ENCODE results near the gene DIS3L.
"Not testable (repeated sequence)": the region's sequence is repeated elsewhere in the genome, so short reads cannot be mapped to it uniquely, and the experiment has no call there.

The DIS3L gene

DNA sequence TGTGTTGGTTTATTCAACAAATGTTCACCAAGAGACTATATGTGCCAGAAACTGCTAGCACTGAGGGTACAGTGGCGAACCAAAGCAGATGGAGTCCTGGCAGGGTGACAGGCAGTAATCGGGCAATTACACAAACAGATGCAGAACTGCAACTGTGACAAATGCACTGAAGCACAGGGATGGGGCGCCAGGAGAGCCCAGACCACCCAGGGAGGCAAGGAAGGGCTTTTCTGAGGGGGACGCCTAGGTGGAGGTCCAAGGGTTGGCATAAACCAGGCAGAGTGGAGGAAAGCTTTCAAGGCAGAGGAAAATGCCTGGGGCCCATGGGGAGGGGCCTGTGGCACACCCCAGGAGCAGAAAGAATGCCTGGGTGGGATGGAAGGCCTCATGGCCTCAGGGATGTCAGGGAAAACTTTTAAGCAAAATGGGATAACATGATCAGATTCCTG lies 5.5 kb downstream of the DIS3L start:
- DNase-seq (ENCODE audit: extremely low spot score) = no peak
- no peak for TF ChIP-seq LEF1 (IDR thresholded peaks at IDR 0.05; ENCODE audit: borderline replicate concordance)
- TF ChIP-seq SP1 (IDR thresholded peaks at IDR 0.05) = no peak
- TF ChIP-seq TARDBP (IDR thresholded peaks at IDR 0.05) = no peak
- TF ChIP-seq FOXM1 (IDR thresholded peaks at IDR 0.05; ENCODE audit: borderline replicate concordance) = no peak
- no peak for TF ChIP-seq SUZ12 (IDR thresholded peaks at IDR 0.05)
- no peak for TF ChIP-seq ZNF384 (IDR thresholded peaks at IDR 0.05)
- no peak for TF ChIP-seq CTBP1 (IDR thresholded peaks at IDR 0.05; ENCODE audit: borderline replicate concordance)
- TF ChIP-seq HDGF (IDR thresholded peaks at IDR 0.05; ENCODE audit: borderline replicate concordance) = no peak
- TF ChIP-seq ARNT (IDR thresholded peaks at IDR 0.05) = no peak
- no peak for TF ChIP-seq FOXA1 (IDR thresholded peaks at IDR 0.05)
- ChIA-PET CTCF (interaction anchor here (0.7 kb wide), 1 partner anchor 200 kb away, joined by 3 read pairs; no protein-coding TSS in a partner anchor), POLR2A (no interaction called here)

DNA sequence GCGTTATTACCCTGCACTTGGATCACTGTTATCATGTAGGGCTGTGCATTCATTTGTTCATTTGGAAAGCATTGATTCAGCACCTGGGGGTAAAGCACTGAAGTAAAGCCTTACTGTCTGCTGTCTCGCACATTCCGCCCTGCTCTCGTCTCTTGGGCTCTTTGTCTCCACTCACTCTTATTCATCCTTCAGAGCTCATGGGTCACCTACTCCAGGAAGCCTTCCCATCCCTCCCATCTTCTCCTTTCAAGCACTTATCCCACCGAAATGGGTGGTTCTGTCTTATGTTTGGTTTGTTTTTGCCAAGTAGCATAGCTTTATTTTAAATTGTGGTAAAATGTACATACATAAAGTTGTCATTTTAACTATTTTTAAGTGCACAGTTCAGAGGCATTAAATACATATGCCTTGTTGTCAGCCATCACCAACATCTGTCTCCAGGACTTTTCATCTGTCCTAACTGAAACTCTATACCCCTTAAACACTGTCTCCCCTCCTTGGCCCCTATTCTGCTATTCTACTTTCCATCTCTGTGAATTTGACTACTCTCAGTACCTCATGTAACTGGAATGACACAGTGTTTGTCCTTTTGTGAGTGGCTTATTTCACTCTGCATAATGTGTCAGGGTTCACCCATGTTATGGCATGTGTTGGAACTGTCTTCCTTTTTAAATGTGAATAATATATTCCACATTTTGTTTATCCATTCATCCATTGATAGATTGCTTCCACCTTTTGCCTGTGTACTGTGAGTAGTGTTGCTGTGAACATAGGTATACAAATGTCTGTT lies 9.3 kb downstream of the DIS3L start:
- TF ChIP-seq SP1 (IDR thresholded peaks at IDR 0.05) = no peak
- no peak for TF ChIP-seq ZNF384 (IDR thresholded peaks at IDR 0.05)
- TF ChIP-seq TARDBP (IDR thresholded peaks at IDR 0.05) = no peak
- no peak for DNase-seq (ENCODE audit: extremely low spot score)
- POLR2A ChIA-PET = interaction anchor here (1.0 to 1.1 kb wide), 2 partner anchors 52 to 54 kb away, joined by 3 read pairs; partner anchors contain the start of gene TIPIN
- CTCF ChIA-PET = no interaction called here

DNA sequence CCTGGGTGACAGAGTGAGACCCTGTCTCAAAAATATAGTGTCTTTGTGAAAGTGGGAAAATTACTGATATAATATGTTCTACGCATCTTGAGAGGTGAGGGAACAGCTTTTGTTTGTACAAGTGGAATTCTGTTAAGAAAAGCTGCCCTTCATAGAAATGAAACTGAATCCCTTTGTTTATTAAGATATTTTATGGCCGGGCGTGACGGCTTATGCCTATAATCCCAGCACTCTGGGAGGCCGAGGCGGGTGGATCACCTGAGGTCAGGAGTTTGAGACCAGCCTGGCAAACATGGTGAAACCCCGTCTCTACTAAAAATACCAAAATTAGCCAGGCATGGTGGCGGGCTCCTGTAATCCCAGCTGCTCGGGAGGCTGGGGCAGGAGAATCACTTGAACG lies 11.1 kb downstream of the DIS3L start:
- DNase-seq (ENCODE audit: extremely low spot score); POLR2A ChIA-PET: not testable (repeated sequence)
- TF ChIP-seq, protein P1, sequence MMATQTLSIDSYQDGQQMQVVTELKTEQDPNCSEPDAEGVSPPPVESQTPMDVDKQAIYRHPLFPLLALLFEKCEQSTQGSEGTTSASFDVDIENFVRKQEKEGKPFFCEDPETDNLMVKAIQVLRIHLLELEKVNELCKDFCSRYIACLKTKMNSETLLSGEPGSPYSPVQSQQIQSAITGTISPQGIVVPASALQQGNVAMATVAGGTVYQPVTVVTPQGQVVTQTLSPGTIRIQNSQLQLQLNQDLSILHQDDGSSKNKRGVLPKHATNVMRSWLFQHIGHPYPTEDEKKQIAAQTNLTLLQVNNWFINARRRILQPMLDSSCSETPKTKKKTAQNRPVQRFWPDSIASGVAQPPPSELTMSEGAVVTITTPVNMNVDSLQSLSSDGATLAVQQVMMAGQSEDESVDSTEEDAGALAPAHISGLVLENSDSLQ (IDR thresholded peaks at IDR 0.05) = peak; percentile 69
- CTCF ChIA-PET = interaction anchor here (1.2 kb wide), 1 partner anchor 195 kb away, joined by 3 read pairs; no protein-coding TSS in a partner anchor

DNA sequence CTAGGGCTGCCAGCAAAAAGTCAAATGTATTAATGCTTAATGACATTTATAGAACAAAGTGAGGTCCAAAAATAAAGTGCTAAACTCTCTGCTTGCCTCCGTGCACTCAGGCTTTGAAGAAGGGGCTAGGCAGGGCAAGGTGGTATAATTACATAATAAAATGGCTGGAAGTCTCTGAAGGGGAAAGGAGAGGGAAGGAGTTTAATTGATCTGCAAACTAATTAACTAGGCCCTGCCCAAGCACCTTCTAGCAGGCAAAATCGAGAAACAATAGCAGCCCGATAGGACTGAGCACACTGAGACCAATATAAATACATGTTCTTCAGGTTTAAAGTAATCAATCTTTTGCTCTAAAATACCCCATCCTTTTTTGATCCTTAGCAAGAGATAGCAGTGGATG lies 13.0 kb downstream of the DIS3L start:
- TF ChIP-seq LEF1 (IDR thresholded peaks at IDR 0.05; ENCODE audit: borderline replicate concordance) (no peak), BHLHE40 (IDR thresholded peaks at IDR 0.05; ENCODE audit: borderline replicate concordance) (no peak), SUZ12 (IDR thresholded peaks at IDR 0.05) (no peak), ZNF384 (IDR thresholded peaks at IDR 0.05) (no peak), SP1 (IDR thresholded peaks at IDR 0.05) (no peak), NFRKB (IDR thresholded peaks at IDR 0.05) (no peak), FOXA1 (IDR thresholded peaks at IDR 0.05) (no peak), ARNT (IDR thresholded peaks at IDR 0.05) (no peak), HDGF (IDR thresholded peaks at IDR 0.05; ENCODE audit: borderline replicate concordance) (no peak), L3MBTL2 (conservative IDR thresholded peaks at IDR 0.05) (no peak)
- TF ChIP-seq, protein P1 (IDR thresholded peaks at IDR 0.05) = no peak
- CTCF ChIA-PET = no interaction called here
- POLR2A ChIA-PET = interaction anchor here (1.3 kb wide), 1 partner anchor 12 kb away, joined by 3 read pairs; no protein-coding TSS in a partner anchor
- no peak for DNase-seq (ENCODE audit: extremely low spot score)

DNA sequence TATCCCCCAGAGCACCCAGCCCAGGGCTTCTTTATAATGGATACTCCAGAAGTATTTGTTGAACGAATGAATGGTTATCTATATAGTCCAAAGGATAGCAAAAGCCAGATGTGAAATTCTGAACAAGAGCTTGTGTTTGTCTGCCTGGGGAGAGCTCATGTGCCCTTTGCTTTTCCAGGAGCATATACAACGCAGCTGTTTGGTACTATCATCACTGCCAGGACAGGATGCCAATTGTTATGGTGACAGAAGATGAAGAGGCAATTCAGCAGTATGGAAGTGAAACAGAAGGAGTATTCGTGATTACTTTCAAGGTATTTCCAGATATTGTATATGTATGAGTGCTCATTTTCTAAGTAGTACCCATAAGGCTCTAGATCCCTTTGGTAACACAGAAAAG lies 15.2 kb downstream of the DIS3L start:
- POLR2A ChIA-PET = interaction anchor here (0.9 kb wide), 1 partner anchor 190 kb away, joined by 3 read pairs; no protein-coding TSS in a partner anchor
- DNase-seq (ENCODE audit: extremely low spot score) = no peak
- no peak for TF ChIP-seq FOXA1 (IDR thresholded peaks at IDR 0.05)
- TF ChIP-seq L3MBTL2 (conservative IDR thresholded peaks at IDR 0.05) = no peak
- no peak for TF ChIP-seq ZNF384 (IDR thresholded peaks at IDR 0.05)
- TF ChIP-seq SP1 (IDR thresholded peaks at IDR 0.05) = no peak
- TF ChIP-seq, protein P1 (IDR thresholded peaks at IDR 0.05) = no peak
- TF ChIP-seq CTBP1 (IDR thresholded peaks at IDR 0.05; ENCODE audit: borderline replicate concordance) = no peak
- no peak for TF ChIP-seq BHLHE40 (IDR thresholded peaks at IDR 0.05; ENCODE audit: borderline replicate concordance)
- no peak for TF ChIP-seq FOXK2 (IDR thresholded peaks at IDR 0.05)
- TF ChIP-seq HDGF (IDR thresholded peaks at IDR 0.05; ENCODE audit: borderline replicate concordance) = no peak
- TF ChIP-seq ARNT (IDR thresholded peaks at IDR 0.05) = no peak
- no peak for TF ChIP-seq ELF4 (IDR thresholded peaks at IDR 0.05)
- TF ChIP-seq NFRKB (IDR thresholded peaks at IDR 0.05) = no peak
- TF ChIP-seq TARDBP (IDR thresholded peaks at IDR 0.05) = no peak
- no peak for TF ChIP-seq FOXM1 (IDR thresholded peaks at IDR 0.05; ENCODE audit: borderline replicate concordance)
- TF ChIP-seq SUZ12 (IDR thresholded peaks at IDR 0.05) = no peak
- TF ChIP-seq LEF1 (IDR thresholded peaks at IDR 0.05; ENCODE audit: borderline replicate concordance) = no peak
- CTCF ChIA-PET = no interaction called here

DNA sequence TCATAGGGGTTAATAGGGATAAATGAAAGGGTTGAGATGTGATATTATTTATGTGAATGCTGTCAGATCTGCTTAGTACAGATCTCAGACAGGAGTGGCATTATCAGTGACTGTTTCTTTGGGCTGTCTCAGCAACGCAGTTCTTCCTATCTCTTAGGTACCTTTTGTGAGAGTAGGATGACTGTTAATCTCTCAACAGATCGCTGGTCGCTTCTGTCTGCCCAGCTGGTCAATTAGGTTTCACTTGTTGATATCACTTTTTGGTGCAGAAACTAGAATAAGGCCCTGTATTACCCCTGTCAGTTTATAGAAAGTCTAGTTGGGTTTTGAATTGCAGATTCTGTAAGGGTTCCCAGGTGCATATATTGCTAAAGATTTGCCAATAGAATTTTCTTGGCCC lies 16.5 kb downstream of the DIS3L start:
- TF ChIP-seq, protein P1 (IDR thresholded peaks at IDR 0.05) = no peak
- TF ChIP-seq L3MBTL2 (conservative IDR thresholded peaks at IDR 0.05) (no peak), FOXA1 (IDR thresholded peaks at IDR 0.05) (no peak), ELF4 (IDR thresholded peaks at IDR 0.05) (no peak), HDGF (IDR thresholded peaks at IDR 0.05; ENCODE audit: borderline replicate concordance) (no peak), NFRKB (IDR thresholded peaks at IDR 0.05) (no peak), FOXM1 (IDR thresholded peaks at IDR 0.05; ENCODE audit: borderline replicate concordance) (no peak), SP1 (IDR thresholded peaks at IDR 0.05) (no peak), BHLHE40 (IDR thresholded peaks at IDR 0.05; ENCODE audit: borderline replicate concordance) (no peak)
- ChIA-PET CTCF (no interaction called here), POLR2A (no interaction called here)
- DNase-seq (ENCODE audit: extremely low spot score) = no peak

Data from HEK293T (cell line).